CD14-positive monocyte (primary cell): ENCODE measurements around the gene WSB1. TPM values are rescaled to one million over a fixed set of nuclear protein-coding genes. Genes with fewer than 3 reads are reported as not detected.
A peak's percentile ranks its signal among the peaks of the same experiment; 100 is the strongest.

Experiments
- DNase-seq, 3 donors: peaks; one replicate each; pipeline ENCODE4 v3.0.0-alpha.2; 2011 to 2022
- H2AFZ ChIP-seq: 2 replicates; pipeline ENCODE4 v1.6.0; 2012; ENCODE audit warnings: mild to moderate bottlenecking, low read depth, low read length, inconsistent platforms; ENCODE audit not compliant: insufficient read depth, poor library complexity, severe bottlenecking
- H3K27ac ChIP-seq, 2 donors: 1 replicate in 1 of 2; 2 replicates in 1 of 2; pipeline ENCODE4 v1.5.1; 2012 to 2013; ENCODE audit warnings: low read length in 2 of 2, control low read depth in 1 of 2, inconsistent platforms in 1 of 2, low read depth in 1 of 2, mild to moderate bottlenecking in 1 of 2
- H3K27me3 ChIP-seq, 2 donors: one replicate each; pipeline versions ENCODE4 v1.6.0 to v1.6.1; 2011 to 2013; ENCODE audit warnings: low read length in 2 of 2; ENCODE audit not compliant: control insufficient read depth in 2 of 2, insufficient read depth in 2 of 2
- H3K36me3 ChIP-seq, 2 donors: replicated peaks in 1 of 2; 1 replicate in 1 of 2; 2 replicates in 1 of 2; pipeline versions ENCODE4 v1.5.1 to v1.6.1; 2012 to 2013; ENCODE audit warnings: low read length in 2 of 2, control low read depth in 1 of 2, inconsistent platforms in 1 of 2, mild to moderate bottlenecking in 1 of 2; ENCODE audit not compliant: insufficient read depth in 2 of 2, control insufficient read depth in 1 of 2
- H3K4me1 ChIP-seq, 2 donors: 1 replicate in 1 of 2; 2 replicates in 1 of 2; pipeline versions ENCODE4 v1.5.1 to v1.6.1; 2012 to 2013; ENCODE audit warnings: low read length in 2 of 2, control low read depth in 1 of 2, inconsistent platforms in 1 of 2, mild to moderate bottlenecking in 1 of 2, moderate library complexity in 1 of 2; ENCODE audit not compliant: insufficient read depth in 2 of 2, control insufficient read depth in 1 of 2
- H3K4me2 ChIP-seq: replicated peaks from 2 replicates; pipeline ENCODE3; 2012; ENCODE audit warnings: low read length, moderate library complexity, mild to moderate bottlenecking; ENCODE audit not compliant: poor library complexity, severe bottlenecking; ENCODE audit errors: extremely low read depth
- H3K4me3 ChIP-seq, 3 experiments: fragments of 200-600 bp in 1 of 3; sonication (generic) in 1 of 3; replicated peaks in 1 of 3; 1 replicate in 2 of 3; 2 replicates in 1 of 3; pipeline ENCODE4 v1.5.1; 2011 to 2013; ENCODE audit warnings: low read length in 3 of 3, mild to moderate bottlenecking in 3 of 3, control low read depth in 2 of 3, low read depth in 2 of 3, inconsistent platforms in 1 of 3, moderate library complexity in 1 of 3
- H3K79me2 ChIP-seq: 2 replicates; pipeline ENCODE4 v1.6.0; 2012; ENCODE audit warnings: mild to moderate bottlenecking, control low read depth, inconsistent platforms, low read length, moderate library complexity; ENCODE audit not compliant: insufficient read depth
- H3K9ac ChIP-seq: 2 replicates; pipeline ENCODE4 v1.6.0; 2017; ENCODE audit warnings: low read length, mild to moderate bottlenecking; ENCODE audit not compliant: insufficient read depth, poor library complexity, severe bottlenecking
- H3K9me3 ChIP-seq, 2 donors: replicated peaks in 1 of 2; 1 replicate in 1 of 2; 2 replicates in 1 of 2; pipeline versions ENCODE4 v1.5.1 to v1.6.1; 2012 to 2013; ENCODE audit warnings: low read length in 2 of 2, control low read depth in 1 of 2; ENCODE audit not compliant: control insufficient read depth in 1 of 2, insufficient read depth in 1 of 2
- H4K20me1 ChIP-seq: 2 replicates; pipeline ENCODE4 v1.6.0; 2012; ENCODE audit warnings: mild to moderate bottlenecking, low read length, control low read depth, moderate library complexity; ENCODE audit not compliant: insufficient read depth
- H3K27ac Mint-ChIP-seq, 7 donors: one replicate each; pipeline ENCODE4 v1.8.0; 2020; ENCODE audit warnings: mild to moderate bottlenecking in 7 of 7, mixed read lengths in 7 of 7, moderate library complexity in 6 of 7, inconsistent platforms in 2 of 7
- H3K27me3 Mint-ChIP-seq, 3 donors: one replicate each; pipeline ENCODE4 v1.8.0; 2021 to 2022; ENCODE audit warnings: low read depth in 3 of 3, mild to moderate bottlenecking in 3 of 3, mixed read lengths in 3 of 3, moderate library complexity in 3 of 3, inconsistent platforms in 1 of 3
- H3K36me3 Mint-ChIP-seq, 2 donors: one replicate each; pipeline ENCODE4 v1.8.0; 2020; ENCODE audit warnings: mixed read lengths in 2 of 2, inconsistent platforms in 1 of 2, mild to moderate bottlenecking in 1 of 2
- H3K4me1 Mint-ChIP-seq: one replicate; pipeline ENCODE4 v1.8.0; 2020; ENCODE audit warnings: mild to moderate bottlenecking, mixed read lengths
- H3K4me3 Mint-ChIP-seq, 2 donors: one replicate each; pipeline ENCODE4 v1.8.0; 2020; ENCODE audit warnings: mild to moderate bottlenecking in 2 of 2, mixed read lengths in 2 of 2, moderate library complexity in 1 of 2
- H3K9me3 Mint-ChIP-seq, 7 donors: one replicate each; pipeline ENCODE4 v1.8.0; 2020 to 2022; ENCODE audit warnings: mixed read lengths in 7 of 7, mild to moderate bottlenecking in 6 of 7, moderate library complexity in 6 of 7, inconsistent platforms in 2 of 7
- CTCF ChIP-seq: fragments of 200-600 bp; IDR thresholded peaks from one replicate; pipeline ENCODE4 v1.8.0; 2022; ENCODE audit warnings: antibody characterized with exemption, mild to moderate bottlenecking
- WGBS: methylation state at CpG from one replicate; pipeline ENCODE4 v1.1.5; 2013; ENCODE audit warnings: missing lambda C conversion rate; ENCODE audit not compliant: insufficient coverage; 5-methylcytosine and 5-hydroxymethylcytosine counted together
- intact Hi-C, 2 donors: fragments of 100-400 bp; cut with micrococcal nuclease; formaldehyde crosslinking; loops; one replicate each; pipeline versions ENCODE4 v1.15.0 to v1.15.1; 2023
- polyA plus RNA-seq, 3 donors: library from polyadenylated mRNA; depleted of rRNA in 1 of 3; unstranded in 2 of 3; stranded (reverse) in 1 of 3; fragments of 300-500 nt in 2 of 3; fragments of >200 nt in 1 of 3; fragmentation: Illumina TruSeq in 2 of 3; gene quantifications; 1 replicate in 2 of 3; 2 replicates in 1 of 3; pipeline ENCODE4 v1.2.3, GENCODE V29; 2012 to 2021

Gene WSB1
- polyA plus RNA-seq, 3 donors = 220 to 368 (median 296) TPM

- Histone ChIP-seq H2AFZ (no peak overlapping the region), H3K9ac (no peak overlapping the region), H4K20me1 (peaks cover 84% of the 10 kb centered on the region), H3K79me2 (peaks cover 25% of the 10 kb centered on the region), H3K27me3 (no peaks in the 10 kb centered on the region), H3K4me1 (no peaks in the 10 kb centered on the region), H3K4me3 (no peak overlapping the region), H3K9me3 (no peaks in the 10 kb centered on the region), H3K36me3 (peaks cover 74 to 87% of the 10 kb centered on the region in 2 donors), H3K27ac (peak overlapping the region in 1 of 2 donors; percentile 3), H3K4me2 (no peak overlapping the region)
- H3K9me3 Mint-ChIP-seq = no peaks in the 10 kb centered on the region
- H3K27me3 Mint-ChIP-seq = no peaks in the 10 kb centered on the region
- peaks cover 14% of the 10 kb centered on the region for H3K4me1 Mint-ChIP-seq
- intact Hi-C loops = no loop called here
- no peak for DNase-seq
- no peak for TF ChIP-seq CTCF
- H3K4me3 Mint-ChIP-seq = no peak overlapping the region
- 91% methylated on average over 4 of the region's 7 CpGs for WGBS
- H3K36me3 Mint-ChIP-seq = peaks cover 72 to 85% of the 10 kb centered on the region in 2 donors
- H3K27ac Mint-ChIP-seq = peak overlapping the region in 5 of 7 donors; percentile 37 to 83 (median 75)
These were observed 22.0 kb downstream of the WSB1 start for GRCh38 chr17:27315796-27316465.

DNA sequence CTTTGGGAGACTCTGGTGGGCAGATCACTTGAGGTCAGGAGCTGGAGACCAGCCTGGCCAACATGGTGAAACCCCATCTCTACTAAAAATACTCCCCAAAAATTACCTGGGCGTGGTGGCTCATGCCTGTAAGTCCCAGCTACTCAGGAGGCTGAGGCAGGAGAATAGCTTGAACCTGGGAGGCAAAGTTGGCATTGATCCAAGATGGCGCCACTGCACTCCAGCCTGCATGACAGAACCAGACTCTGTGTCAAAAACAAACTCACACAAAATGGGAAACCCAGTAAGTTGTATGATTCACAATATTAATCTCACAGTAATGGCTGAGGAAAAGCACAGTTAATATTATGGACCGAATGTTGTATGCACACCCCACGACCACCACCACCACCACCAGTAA is 24.3 kb downstream of the WSB1 start:
- H3K27ac Mint-ChIP-seq = peak overlapping the region in 3 of 7 donors; percentile 24 to 46 (median 35)

More for the DNA sequence above, 24.3 kb downstream of the WSB1 start:
- Histone ChIP-seq H3K27me3 (no peaks in the 10 kb centered on the region), H3K36me3 (peaks cover 51 to 64% of the 10 kb centered on the region in 2 donors), H3K4me3 (no peak overlapping the region), H3K79me2 (peaks cover 7% of the 10 kb centered on the region), H3K4me1 (peaks cover 4 to 11% of the 10 kb centered on the region in 2 donors), H3K9me3 (no peaks in the 10 kb centered on the region), H3K9ac (no peak overlapping the region), H3K4me2 (no peak overlapping the region), H4K20me1 (peaks cover 61% of the 10 kb centered on the region), H2AFZ (no peak overlapping the region), H3K27ac (peak overlapping the region in 1 of 2 donors; percentile 45)
- DNase-seq = no peak
- peaks cover 22% of the 10 kb centered on the region for H3K4me1 Mint-ChIP-seq
- no peak for TF ChIP-seq CTCF
- intact Hi-C loops = no loop called here
- no peaks in the 10 kb centered on the region for H3K9me3 Mint-ChIP-seq
- no peaks in the 10 kb centered on the region for H3K27me3 Mint-ChIP-seq
- WGBS = 100% methylated on average over 1 of the region's 4 CpGs
- peaks cover 53 to 64% of the 10 kb centered on the region in 2 donors for H3K36me3 Mint-ChIP-seq
- no peak overlapping the region for H3K4me3 Mint-ChIP-seq
